NOMO-1 treated with DMSO at 0.1 percent for 48 hours (cell line): ENCODE results near the gene CCT6B.
"Not testable (repeated sequence)": the region's sequence is repeated elsewhere in the genome, so short reads cannot be mapped to it uniquely, and the experiment has no call there.

Experiments
- DNase-seq: peaks from one replicate; lab custom pipeline; 2025; ENCODE audit not compliant: unreplicated experiment; lab: John Stamatoyannopoulos, UW

The CCT6B gene, protein sequence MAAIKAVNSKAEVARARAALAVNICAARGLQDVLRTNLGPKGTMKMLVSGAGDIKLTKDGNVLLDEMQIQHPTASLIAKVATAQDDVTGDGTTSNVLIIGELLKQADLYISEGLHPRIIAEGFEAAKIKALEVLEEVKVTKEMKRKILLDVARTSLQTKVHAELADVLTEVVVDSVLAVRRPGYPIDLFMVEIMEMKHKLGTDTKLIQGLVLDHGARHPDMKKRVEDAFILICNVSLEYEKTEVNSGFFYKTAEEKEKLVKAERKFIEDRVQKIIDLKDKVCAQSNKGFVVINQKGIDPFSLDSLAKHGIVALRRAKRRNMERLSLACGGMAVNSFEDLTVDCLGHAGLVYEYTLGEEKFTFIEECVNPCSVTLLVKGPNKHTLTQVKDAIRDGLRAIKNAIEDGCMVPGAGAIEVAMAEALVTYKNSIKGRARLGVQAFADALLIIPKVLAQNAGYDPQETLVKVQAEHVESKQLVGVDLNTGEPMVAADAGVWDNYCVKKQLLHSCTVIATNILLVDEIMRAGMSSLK

DNA sequence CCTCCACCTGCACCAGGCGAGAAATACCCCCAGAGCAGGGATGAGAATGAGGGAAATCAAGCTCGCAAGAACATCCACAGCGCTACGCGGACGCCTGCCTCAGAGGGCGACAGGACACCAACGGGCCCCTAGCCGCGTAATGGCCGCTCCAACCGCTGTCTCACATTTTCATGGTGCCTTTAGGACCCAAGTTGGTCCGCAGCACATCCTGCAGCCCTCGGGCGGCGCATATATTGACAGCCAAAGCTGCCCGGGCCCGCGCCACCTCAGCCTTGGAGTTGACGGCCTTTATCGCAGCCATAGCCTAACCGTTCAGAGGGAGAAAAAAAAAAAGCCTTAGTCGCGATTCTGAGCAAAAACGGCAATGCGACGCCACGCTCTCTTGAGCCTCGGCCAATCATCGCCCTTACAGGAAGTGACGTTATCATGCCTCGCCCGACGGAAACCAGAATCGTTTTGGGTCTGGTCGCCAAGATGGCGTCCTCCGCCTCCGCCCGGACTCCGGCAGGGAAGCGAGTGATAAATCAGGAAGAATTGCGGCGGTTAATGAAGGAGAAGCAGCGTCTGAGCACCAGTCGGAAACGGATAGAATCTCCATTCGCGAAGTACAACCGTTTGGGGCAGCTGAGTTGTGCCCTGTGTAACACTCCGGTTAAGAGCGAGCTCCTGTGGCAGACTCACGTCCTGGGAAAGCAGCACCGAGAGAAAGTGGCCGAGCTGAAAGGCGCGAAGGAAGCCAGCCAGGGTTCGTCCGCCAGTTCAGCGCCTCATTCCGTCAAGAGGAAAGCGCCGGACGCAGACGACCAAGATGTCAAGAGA is at the start of gene CCT6B, which contains the start of gene ZNF830:
CCT6B (minus strand) TSS at position 368 of the 819 bp plus-strand sequence; CDS start at position 301, 67 bp downstream.
ZNF830 (plus strand) TSS at position 448 of the 819 bp plus-strand sequence; CDS start at position 475, 27 bp downstream.
- peak; percentile 91 for DNase-seq

DNA sequence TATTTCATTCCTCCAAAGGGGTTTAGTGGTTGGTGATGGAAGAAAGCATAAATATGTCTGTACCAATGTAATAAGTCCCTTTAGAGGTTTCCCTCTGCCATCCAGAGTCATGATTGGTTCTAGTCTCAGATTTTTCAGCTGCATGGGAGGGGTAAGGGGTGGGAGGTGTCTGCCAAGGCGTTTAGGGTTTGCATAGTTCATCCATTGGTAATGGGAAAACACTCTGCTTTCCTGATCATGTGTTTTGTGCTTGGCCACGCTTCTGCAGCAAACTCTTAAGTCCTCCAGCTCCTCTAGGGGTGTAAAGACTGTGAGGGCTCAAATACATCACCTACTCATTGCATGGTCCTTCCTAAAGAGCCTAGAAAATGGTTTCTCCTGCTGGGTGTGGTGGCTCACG is 48.8 kb upstream of the CCT6B start:
- DNase-seq: no peak

DNA sequence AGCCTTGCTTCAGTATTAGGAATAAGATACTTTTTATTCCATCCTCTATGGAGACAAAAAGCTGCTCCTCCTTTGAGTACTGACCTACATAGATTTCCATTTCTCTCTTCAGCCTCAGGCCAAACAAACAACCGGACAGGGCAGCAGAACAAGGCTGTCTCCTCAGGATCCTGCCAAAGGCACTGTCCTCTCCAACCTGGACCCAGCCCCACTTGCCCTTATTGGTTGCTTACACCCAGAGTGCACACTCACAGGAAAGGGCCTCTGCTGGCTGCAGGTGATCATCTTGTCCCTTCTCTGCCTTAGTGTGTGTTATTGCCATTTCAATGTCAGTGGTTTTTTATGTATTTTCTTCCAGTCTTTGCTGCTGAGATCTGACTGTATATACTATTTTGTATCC is 45.7 kb upstream of the CCT6B start:
- no peak for DNase-seq

DNA sequence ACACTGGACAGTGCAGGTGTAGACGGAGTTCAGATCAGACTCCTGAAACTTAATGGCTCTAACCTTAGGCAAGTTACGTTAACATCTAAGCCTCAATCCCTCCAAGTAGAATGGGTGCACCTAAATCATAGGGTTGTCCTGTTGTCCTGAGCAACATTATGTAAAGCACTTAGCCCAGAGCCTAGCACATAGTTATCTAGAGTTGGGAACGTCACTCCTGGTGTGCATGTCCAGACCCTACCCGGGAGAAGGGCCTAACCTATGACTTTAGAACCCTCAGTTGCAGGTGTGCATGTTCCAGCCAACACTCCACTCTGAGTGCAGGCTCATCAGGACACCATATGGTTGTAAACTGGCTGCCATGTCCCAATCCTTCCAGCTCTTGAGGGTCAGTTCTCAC is 45.1 kb upstream of the CCT6B start:
- DNase-seq: no peak

DNA sequence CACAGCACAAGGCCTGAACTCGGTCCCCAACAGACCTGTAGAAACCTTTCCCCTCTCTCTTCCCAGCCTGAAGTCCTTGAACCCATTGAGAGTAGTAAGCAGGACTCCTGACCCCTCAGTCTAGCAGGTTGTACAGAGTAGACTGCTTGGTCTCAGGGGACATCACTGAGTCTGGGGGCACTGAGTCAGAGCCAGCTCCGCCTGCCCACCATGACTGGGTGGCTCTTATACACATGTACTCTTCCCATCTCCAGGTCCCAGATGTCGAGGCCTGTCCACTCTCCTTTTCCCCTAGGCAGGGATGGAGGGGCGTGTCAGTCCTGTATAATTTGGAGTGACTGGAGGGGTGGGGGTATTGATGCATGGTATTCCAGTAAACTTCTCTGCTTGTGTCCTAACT is 42.5 kb upstream of the CCT6B start:
- DNase-seq: no peak

DNA sequence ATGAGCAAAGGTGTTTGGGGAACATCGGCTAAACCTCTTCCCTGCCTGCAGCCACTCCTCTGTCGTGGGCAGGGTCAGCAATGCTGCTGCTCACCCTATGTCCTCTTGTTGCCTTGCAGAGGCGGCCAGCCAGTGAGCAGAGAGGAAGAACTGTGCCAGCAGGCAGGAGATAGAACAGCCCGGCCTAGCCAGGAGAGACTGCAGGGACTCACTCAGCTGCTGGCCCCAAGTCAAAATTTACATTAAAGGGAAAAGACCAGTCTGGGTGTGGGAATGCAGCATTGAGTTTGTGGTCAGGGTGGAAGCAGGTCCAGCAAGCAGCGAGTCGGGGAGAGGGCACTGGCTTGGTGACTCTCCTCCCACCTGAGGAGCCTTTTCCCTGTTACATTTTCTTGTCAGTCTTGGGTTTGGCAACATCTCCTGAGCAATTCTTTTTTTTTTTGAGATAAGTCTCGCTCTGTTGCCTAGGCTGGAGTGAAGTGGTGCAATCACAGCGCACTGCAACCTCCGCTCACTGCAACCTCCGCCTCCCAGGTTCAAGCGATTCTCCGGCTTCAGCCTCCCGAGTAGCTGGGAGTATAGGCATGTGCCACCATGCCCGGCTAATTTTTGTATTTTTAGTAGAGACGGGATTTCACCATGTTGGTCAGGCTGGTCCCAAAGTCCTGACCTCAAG is 41.8 kb upstream of the CCT6B start:
- DNase-seq: no peak

DNA sequence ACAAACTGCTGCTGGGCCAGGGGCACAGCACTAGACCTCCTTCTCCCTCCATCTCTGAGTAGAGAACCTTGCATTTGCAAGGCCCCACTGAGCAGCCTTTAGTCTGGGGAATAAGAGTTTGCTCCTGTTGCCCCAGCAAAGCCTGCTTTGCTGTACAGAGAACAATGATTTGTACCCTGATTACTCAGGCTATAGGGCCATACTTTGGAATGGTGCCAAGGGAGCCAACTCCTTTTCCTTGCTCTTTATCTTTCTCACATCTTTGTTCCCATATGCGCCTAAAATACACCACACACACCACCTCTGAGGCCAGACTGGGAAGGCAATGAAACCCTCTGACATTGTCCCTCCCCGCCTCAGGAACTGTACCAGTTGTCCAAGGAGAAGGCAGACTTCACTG is 40.3 kb upstream of the CCT6B start:
- no peak for DNase-seq

DNA sequence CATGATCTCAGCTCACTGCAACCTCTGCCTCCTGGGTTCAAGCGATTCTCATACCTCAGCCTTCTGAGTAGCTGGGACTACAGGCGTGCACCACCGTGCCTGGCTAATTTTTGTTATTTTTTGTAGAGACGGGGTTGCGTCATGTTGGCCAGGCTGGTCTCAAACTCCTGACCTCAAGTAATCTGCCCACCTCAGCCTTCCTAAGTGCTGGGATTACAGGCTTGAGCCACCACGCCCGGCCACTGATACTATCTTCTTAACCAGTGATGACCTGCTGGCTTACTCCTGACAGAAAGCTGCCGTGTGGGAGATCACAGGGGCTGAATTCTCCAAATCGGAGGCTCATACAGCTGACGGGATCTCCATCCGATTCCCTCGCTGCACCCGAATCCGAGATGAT is 39.7 kb upstream of the CCT6B start:
- DNase-seq: not testable (repeated sequence)

DNA sequence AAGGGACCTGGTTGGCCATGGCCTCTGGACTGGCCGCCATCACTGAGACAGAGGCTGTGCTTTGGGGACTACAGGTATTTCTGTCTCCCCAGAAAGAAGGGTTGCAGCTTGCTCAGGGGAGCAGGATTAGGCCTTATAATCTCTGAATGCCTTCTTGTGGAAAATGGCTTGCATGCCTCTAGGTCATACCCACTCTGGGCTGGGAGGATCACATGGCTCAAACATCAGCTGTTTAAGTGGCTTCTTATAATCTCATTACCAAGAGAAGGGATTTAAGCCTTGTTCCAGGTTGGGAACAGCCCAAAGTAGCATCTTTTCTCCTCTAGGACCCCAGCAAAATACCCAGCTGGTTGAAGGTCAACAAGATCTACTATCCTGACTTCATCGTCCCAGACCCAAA is 38.2 kb upstream of the CCT6B start:
- DNase-seq: no peak

DNA sequence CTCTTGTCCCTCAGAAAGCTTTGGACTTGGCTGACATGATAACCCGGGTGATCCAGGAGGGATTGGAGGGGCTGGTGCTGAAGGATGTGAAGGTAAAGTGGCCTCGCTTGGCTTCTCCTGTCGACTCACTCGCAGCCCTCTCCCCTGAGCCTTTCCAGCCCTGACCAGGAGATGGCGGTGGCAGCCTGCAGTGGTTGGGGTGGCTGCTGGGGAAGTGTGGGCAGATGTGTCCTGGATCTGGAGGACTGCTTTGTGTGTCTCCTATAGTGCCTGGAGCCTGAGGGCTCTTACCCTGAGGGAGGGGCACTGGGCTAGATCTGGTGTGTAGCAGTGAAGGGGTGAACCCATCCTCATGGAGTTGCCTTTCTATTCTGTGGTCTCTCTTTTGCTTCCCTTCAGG is 36.9 kb upstream of the CCT6B start:
- DNase-seq: peak; percentile 52

DNA sequence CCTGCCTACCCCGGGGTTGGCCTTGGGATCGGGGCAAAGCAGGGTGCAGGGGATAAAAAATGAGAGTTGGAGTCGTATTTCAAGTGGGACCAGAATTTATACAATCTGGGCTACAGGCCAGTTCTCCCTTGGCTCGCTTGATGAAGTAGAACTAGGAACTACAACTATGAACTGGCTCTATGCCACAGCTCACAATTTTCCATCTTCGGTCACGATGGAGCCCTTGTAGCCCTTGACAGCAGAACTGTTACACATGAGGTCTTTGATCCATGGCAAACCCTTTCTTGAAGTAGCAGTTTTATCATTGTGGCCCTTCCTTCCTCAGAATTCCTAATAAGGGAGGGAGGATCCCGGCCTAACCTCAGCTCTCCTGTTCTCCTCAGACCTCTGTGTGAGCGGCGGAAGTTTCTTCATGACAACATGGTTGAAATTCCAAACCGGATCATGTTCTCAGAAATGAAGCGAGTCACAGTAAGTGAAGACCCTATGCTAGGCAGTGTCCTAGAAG is 36.1 kb upstream of the CCT6B start:
- DNase-seq: no peak

DNA sequence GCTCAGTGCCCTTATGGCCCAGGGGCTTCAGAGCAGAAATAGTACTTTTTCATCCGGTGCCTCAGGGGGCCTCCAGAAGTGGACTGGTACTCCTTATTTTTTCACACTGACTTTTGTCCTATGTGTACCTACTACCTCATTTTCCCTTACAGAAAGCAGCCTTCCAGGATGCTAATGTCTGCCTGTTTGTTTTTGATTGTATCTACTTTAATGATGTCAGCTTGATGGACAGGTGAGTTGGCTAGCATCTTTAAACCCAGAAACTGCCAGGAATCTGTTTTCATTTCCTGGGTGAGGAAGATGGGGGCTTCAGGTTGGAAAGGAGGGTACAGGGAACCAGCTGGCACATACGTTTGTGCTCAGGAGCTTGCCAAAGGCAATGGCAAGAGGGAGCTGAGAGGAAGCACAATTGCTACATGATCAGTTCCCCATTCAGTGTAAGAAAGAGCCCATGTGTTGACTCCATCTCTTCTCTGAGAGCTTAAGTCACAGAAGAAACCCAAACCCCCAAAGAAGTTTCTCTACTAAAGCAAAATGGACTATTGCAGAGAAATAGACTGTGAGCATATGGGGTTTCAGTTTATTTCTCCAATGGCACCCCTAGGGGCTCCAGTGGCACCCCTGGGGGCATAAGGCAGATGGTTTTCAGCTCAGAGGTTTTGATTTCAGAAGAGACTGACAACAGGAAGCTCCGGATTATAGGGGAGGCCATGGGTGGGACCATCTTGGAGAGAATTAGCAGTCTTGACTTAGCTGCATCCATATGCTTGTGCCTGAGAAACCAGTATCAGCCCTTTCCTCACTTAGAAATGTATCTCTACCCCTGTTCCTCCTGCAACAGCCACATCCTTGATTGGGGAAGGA is 35.4 kb upstream of the CCT6B start:
- no peak for DNase-seq

DNA sequence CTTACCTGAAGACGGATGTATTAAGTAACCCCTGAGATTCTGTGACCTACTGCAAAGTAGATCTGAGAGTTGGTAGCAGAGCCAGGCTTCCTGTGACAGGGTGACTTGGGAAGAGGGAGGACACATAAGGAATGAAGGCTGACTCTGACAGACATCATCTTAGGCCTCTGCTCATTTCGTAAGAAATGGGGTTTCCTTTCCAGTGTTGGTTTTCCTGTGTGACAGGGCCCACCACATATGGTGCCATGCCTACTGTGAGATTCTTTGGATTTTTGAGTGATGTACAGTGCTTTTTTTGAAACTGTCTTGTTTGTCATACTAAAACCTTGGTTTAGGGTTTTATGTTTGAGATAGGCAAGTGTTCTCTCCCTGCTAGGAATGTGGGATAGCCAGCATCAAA is 31.8 kb upstream of the CCT6B start:
- DNase-seq: no peak

DNA sequence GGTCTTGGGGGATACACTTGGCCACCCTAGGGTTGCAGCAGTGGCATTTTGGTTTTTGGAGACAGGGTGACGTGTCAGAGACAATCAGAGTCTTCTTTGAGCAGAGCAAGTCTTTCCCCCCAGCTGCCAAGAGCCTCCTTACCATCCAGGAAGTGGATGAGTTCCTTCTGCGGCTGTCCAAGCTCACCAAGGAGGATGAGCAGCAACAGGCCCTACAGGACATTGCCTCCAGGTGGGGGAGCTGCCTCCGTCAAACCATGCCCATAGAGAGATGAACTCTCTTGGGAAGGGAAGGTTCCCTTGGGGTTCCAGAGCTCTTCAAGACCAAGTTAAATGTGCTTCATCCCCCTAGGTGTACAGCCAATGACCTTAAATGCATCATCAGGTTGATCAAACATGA is 30.3 kb upstream of the CCT6B start:
- DNase-seq: no peak

DNA sequence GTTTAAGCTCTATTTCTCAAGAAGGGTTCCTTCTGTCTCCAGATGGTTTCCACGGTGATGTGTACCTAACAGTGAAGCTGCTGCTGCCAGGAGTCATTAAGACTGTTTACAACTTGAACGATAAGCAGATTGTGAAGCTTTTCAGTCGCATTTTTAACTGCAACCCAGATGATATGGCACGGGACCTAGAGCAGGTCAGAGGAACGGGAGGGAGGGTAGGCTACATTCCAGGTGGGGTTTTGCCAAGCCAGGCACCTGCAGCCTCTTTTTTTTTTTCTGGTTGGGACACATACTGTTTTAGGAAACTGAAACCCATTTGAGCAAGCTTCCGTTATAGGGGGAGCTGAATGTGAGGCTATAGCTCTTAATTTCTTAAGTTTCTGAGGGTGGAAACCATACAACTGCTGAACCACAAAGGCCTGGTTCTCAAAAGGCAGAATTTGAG is 29.7 kb upstream of the CCT6B start:
- no peak for DNase-seq

DNA sequence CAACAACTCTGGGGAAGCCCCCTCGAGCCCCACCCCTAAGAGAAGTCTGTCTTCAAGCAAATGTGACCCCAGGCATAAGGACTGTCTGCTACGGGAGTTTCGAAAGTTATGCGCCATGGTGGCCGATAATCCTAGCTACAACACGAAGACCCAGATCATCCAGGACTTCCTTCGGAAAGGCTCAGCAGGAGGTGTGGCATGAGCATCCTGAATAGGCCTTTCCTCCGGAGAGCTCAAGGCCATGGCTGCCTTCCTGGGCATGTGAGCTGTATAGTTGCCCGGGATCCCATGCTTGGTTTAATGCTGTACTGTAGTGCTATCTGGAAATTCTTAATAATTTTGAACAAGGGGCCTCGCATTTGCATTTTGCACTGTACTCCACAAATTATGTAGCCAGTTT is 28.2 kb upstream of the CCT6B start:
- DNase-seq: no peak

DNA sequence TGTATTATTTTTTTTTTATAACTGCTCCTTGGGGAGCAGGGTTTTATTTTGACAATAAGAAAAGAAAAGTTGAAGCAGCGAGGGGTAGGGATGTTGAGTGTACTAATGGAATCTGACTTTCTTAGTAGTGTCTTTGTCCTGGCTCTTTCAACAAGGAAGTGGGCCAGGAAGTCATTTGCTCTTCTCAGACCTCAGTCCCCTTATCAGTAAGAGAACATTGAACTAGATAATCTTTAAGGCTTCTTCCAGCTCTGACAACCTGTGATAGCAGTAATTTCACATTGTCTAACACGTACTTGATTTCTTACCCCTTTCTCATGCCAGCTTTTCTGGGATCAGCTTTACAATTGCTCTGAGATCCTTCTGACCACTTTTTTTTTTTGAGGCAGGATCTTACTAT is 27.4 kb upstream of the CCT6B start:
- DNase-seq: no peak

DNA sequence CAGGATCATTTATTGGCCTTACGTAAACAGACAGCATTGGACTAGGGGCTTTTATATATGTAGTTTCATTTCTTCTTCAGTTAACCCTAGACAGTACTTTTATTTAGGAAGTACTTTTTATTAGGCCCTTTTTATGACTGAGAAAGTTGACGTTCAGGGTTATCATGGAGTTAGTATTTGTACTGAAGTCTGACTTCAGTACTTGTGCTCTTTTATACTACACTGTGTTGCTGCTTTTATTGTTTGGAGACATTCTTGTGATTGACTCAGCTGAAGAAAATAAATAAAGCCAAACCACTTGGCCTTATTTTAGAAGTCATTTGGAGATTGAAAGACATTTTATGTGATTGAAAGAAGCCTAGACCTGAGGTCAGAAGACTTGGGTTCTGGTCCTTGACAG is 26.0 kb upstream of the CCT6B start:
- DNase-seq: no peak

DNA sequence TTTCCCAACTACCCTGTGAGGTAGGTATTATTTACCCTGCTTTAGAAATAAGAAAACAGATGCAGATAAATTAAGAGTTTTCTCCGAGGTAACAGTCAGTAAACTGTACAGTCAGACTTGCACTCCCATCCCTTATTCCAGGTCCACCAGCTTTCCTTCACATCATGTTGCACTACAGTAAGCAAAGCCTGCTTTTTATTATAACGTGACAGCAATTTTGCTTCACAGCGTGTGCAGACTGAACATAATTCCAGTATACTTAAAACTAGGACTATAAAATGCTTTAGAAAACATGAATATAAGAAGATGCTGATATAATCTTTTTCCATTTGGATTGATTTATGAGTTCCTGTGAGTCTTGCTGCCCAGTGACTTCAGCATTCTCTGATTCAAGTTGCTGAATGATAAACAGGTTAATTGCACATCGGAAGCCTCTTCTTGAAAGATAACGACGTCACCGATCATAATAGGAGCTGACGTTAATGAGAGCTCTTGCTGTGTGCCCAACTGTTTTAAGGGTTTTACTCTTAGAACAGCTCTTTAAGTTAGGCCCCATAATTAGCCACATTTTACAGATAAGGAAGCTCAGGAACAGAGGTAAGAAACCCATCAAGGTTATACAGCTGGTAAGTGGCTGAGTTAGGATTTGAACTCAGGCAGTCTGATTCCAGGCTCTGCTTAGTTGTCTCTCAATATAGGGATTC is 20.4 kb upstream of the CCT6B start:
- DNase-seq: peak; percentile 10
